ENCODE data around the gene MAST4.

DNA sequence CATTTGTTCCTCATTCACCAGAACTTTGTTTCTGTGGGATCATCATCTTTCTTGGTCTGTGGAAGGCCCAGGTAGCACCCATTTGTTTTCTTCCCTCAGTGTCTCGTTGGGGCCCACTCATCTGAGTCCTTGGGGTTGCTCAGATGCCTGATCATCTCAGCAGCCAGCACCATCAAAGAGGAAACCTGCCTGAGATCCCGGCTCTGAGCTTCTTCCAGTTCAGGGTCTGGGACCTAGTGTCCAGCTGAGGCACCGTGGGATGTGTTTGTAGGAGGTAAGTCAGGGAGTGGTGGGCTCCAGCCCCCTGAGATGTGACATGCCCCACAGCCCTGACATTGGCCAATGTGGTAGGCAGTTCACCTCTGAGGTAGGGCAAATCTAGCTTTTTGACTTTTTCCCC lies 609.8 kb downstream of the MAST4 start:
- TF ChIP-seq, protein P1, sequence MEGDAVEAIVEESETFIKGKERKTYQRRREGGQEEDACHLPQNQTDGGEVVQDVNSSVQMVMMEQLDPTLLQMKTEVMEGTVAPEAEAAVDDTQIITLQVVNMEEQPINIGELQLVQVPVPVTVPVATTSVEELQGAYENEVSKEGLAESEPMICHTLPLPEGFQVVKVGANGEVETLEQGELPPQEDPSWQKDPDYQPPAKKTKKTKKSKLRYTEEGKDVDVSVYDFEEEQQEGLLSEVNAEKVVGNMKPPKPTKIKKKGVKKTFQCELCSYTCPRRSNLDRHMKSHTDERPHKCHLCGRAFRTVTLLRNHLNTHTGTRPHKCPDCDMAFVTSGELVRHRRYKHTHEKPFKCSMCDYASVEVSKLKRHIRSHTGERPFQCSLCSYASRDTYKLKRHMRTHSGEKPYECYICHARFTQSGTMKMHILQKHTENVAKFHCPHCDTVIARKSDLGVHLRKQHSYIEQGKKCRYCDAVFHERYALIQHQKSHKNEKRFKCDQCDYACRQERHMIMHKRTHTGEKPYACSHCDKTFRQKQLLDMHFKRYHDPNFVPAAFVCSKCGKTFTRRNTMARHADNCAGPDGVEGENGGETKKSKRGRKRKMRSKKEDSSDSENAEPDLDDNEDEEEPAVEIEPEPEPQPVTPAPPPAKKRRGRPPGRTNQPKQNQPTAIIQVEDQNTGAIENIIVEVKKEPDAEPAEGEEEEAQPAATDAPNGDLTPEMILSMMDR (IDR thresholded peaks at IDR 0.05; ENCODE audit: low read depth, low read length, missing input control): no peak
- TF ChIP-seq TAF1 (conservative IDR thresholded peaks at IDR 0.05) (no peak), REST (IDR thresholded peaks at IDR 0.05) (no peak), SP1 (IDR thresholded peaks at IDR 0.05) (no peak)

Data from liver (tissue), 3 donors.